Suprapubic skin (tissue), 4 donors: ENCODE results near the gene TAGLN3. TPM values are rescaled to one million over a fixed set of nuclear protein-coding genes. Genes with fewer than 3 reads are reported as not detected.

ENCODE experiments used
- DNase-seq, 2 donors: peaks; one replicate each; pipeline ENCODE4 v3.0.0-alpha.2; 2019; ENCODE audit warnings: low spot score in 2 of 2
- H3K27ac ChIP-seq: fragments of 200-600 bp; sonication (generic); one replicate; pipeline ENCODE4 v1.5.1; 2019
- H3K27me3 ChIP-seq: fragments of 200-600 bp; sonication (generic); one replicate; pipeline ENCODE4 v1.5.1; 2019
- H3K36me3 ChIP-seq: fragments of 200-600 bp; sonication (generic); one replicate; pipeline ENCODE4 v1.5.1; 2019
- H3K4me1 ChIP-seq: fragments of 200-600 bp; sonication (generic); one replicate; pipeline ENCODE4 v1.5.1; 2019
- H3K4me3 ChIP-seq: fragments of 200-600 bp; sonication (generic); one replicate; pipeline ENCODE4 v1.5.1; 2019; ENCODE audit warnings: mild to moderate bottlenecking
- H3K9me3 ChIP-seq: fragments of 200-600 bp; sonication (generic); one replicate; pipeline ENCODE4 v1.5.1; 2019
- CTCF ChIP-seq, 2 donors: fragments of 200-600 bp in 1 of 2; fragments of 450-650 bp in 1 of 2; sonication (generic) in 1 of 2; IDR thresholded peaks; one replicate each; pipeline ENCODE4 v1.5.1; 2016 to 2019; ENCODE audit warnings: antibody characterized with exemption in 2 of 2, mild to moderate bottlenecking in 1 of 2, moderate library complexity in 1 of 2
- EP300 ChIP-seq: sonication (generic); formaldehyde crosslinking; IDR thresholded peaks from one replicate; pipeline ENCODE4 v1.6.1; 2017; ENCODE audit warnings: antibody characterized with exemption
- POLR2A ChIP-seq, 2 donors: fragments of 450-650 bp; IDR thresholded peaks; one replicate each; pipeline ENCODE4 v1.6.1; 2017; ENCODE audit warnings: antibody characterized with exemption in 2 of 2, mild to moderate bottlenecking in 2 of 2, moderate library complexity in 2 of 2
- POLR2AphosphoS5 ChIP-seq, 3 donors: sonication (generic); formaldehyde crosslinking; IDR thresholded peaks; one replicate each; pipeline ENCODE4 v1.6.1; 2017; ENCODE audit warnings: antibody characterized with exemption in 3 of 3
- WGBS: methylation state at CpG from one replicate; pipeline ENCODE4 v1.1.5; 2018; 5-methylcytosine and 5-hydroxymethylcytosine counted together
- total RNA-seq, 4 donors: library from RNA; depleted of rRNA; stranded (reverse); fragments of >200 nt; gene quantifications; one replicate each; pipeline ENCODE4 v1.1.0, GENCODE V29; 2016

TAGLN3 gene
- total RNA-seq, 4 donors from 2014 or later, result 0.60 to 0.98 TPM; not detected in 2

- Histone ChIP-seq H3K9me3 (no peaks in the 10 kb centered on the region), H3K4me1 (no peaks in the 10 kb centered on the region), H3K27ac (no peak overlapping the region), H3K27me3 (peaks cover 1% of the 10 kb centered on the region), H3K4me3 (no peak overlapping the region), H3K36me3 (peaks cover 23% of the 10 kb centered on the region)
- WGBS, result 79% methylated on average over 2 of the region's 2 CpGs
- TF ChIP-seq POLR2AphosphoS5 (IDR thresholded peaks at IDR 0.05) (no peak), CTCF (IDR thresholded peaks at IDR 0.05) (no peak)
- no peak for DNase-seq
These were observed 5.7 kb upstream of the TAGLN3 start for GRCh38 chr3:111993038-111993437.

DNA sequence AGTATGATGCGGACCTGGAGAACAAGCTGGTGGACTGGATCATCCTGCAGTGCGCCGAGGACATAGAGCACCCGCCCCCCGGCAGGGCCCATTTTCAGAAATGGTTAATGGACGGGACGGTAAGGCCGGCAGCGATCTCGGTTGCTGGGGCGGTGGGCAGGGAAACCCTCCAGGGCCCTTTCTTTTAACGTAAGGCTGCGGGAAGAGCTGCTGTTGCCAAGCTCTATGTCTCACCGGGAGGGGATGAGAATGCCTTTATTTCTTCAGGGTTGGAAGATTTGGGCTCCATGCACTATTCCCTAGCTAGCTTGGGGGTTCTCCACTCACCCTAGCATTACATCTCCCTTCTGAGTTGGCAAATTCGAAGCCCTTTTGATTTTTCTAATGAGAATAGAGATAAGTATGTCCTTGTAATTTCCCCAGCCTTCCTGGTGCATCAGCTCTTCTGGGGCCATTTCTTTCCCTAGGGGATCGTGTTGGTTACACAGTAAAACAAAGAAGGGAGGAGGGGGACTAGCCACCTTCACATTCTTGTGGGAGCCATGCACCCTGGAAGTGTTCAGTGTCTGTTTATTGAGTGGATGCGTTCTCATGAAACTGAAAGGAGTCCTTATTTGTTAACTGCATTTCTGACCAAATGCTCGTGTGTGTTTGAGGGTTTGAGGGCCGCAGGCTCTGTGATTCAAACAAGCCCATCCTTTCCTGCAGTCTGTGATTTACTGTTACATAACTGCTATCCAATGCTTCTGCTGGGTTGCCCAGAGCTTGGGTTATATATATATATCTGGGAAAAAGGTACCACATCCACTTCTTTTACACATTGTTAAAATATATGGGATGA, 982 bp downstream of the TAGLN3 start:
- TF ChIP-seq POLR2A (IDR thresholded peaks at IDR 0.05), result no peak
- no peak for TF ChIP-seq EP300
- TF ChIP-seq CTCF (IDR thresholded peaks at IDR 0.05), result no peak
- no peak for TF ChIP-seq POLR2AphosphoS5 (IDR thresholded peaks at IDR 0.05)
- 42% methylated on average over 10 of the region's 19 CpGs for WGBS
- Histone ChIP-seq H3K36me3 (no peaks in the 10 kb centered on the region), H3K27ac (no peak overlapping the region), H3K4me1 (peaks cover 11% of the 10 kb centered on the region), H3K27me3 (peaks cover 3% of the 10 kb centered on the region), H3K9me3 (no peaks in the 10 kb centered on the region), H3K4me3 (peak overlapping the region; percentile 49)
- DNase-seq, result no peak

GRCh38 chr3:112000367-112000771, 1.6 kb downstream of the TAGLN3 start:
- Histone ChIP-seq H3K9me3 (no peaks in the 10 kb centered on the region), H3K27ac (no peak overlapping the region), H3K36me3 (no peaks in the 10 kb centered on the region), H3K27me3 (peaks cover 3% of the 10 kb centered on the region), H3K4me1 (peaks cover 11% of the 10 kb centered on the region), H3K4me3 (no peak overlapping the region)
- DNase-seq, result no peak
- TF ChIP-seq POLR2A (IDR thresholded peaks at IDR 0.05) (no peak), POLR2AphosphoS5 (IDR thresholded peaks at IDR 0.05) (no peak), CTCF (IDR thresholded peaks at IDR 0.05) (no peak), EP300 (no peak)
- 87% methylated on average over 5 of the region's 5 CpGs for WGBS

GRCh38 chr3:112000966-112001365, 2.2 kb downstream of the TAGLN3 start:
- Histone ChIP-seq H3K4me1 (peaks cover 11% of the 10 kb centered on the region), H3K4me3 (no peak overlapping the region), H3K27me3 (peaks cover 3% of the 10 kb centered on the region), H3K9me3 (no peaks in the 10 kb centered on the region), H3K27ac (no peak overlapping the region), H3K36me3 (no peaks in the 10 kb centered on the region)
- 83% methylated on average over 2 of the region's 2 CpGs for whole genome bisulfite sequencing
- DNase-seq, result no peak
- no peak for TF ChIP-seq EP300
- no peak for TF ChIP-seq CTCF (IDR thresholded peaks at IDR 0.05)
- no peak for TF ChIP-seq POLR2AphosphoS5 (IDR thresholded peaks at IDR 0.05)
- TF ChIP-seq POLR2A (IDR thresholded peaks at IDR 0.05), result no peak

DNA sequence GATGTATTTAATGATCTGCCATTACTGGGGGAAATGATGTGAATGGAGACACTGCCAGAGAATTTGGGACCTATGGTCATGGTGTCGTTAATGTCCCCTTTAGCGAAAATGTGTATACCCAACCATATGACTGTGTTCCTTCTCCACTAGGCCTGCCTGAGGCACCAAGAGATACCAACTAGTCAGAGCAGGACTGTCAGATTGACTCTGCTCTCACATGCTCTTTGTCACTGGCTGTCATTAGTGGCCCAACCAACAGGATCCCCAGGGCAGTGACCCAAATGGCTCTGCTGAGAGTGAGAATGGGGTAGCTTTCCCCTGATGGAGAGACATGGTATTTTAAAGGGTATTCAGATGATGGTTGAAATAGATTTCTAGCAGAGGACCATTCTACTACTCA, 2.8 kb downstream of the TAGLN3 start:
- H3K4me1 ChIP-seq, result peaks cover 11% of the 10 kb centered on the region
- H3K36me3 ChIP-seq, result no peaks in the 10 kb centered on the region
- no peak overlapping the region for H3K4me3 ChIP-seq
- H3K9me3 ChIP-seq, result no peaks in the 10 kb centered on the region
- peaks cover 3% of the 10 kb centered on the region for H3K27me3 ChIP-seq
- no peak overlapping the region for H3K27ac ChIP-seq
- WGBS, result 95% methylated on average over 2 of the region's 2 CpGs
- TF ChIP-seq POLR2AphosphoS5 (IDR thresholded peaks at IDR 0.05) (no peak), EP300 (no peak), POLR2A (IDR thresholded peaks at IDR 0.05) (no peak), CTCF (IDR thresholded peaks at IDR 0.05) (no peak)
- no peak for DNase-seq
